SU-DHL-6 (cell line): ENCODE measurements around the gene KCNK3.

Experiments
- EZH2phosphoT487 ChIP-seq: fragments of 200-600 bp; sonication (generic), shearing (Covaris generic); conservative IDR thresholded peaks from 2 replicates; pipeline ENCODE4 v1.6.1; 2018; ENCODE audit warnings: mild to moderate bottlenecking, antibody characterized with exemption, low read length, moderate library complexity, mixed read lengths
- TF ChIP-seq, protein P1 (sequence below): fragments of 200-600 bp; sonication (generic); IDR thresholded peaks from one replicate; pipeline ENCODE4 v1.5.1; 2017; ENCODE audit warnings: antibody characterized with exemption, mild to moderate bottlenecking, low read length, moderate library complexity; ENCODE audit not compliant: insufficient read depth, poor library complexity, severe bottlenecking

DNA sequence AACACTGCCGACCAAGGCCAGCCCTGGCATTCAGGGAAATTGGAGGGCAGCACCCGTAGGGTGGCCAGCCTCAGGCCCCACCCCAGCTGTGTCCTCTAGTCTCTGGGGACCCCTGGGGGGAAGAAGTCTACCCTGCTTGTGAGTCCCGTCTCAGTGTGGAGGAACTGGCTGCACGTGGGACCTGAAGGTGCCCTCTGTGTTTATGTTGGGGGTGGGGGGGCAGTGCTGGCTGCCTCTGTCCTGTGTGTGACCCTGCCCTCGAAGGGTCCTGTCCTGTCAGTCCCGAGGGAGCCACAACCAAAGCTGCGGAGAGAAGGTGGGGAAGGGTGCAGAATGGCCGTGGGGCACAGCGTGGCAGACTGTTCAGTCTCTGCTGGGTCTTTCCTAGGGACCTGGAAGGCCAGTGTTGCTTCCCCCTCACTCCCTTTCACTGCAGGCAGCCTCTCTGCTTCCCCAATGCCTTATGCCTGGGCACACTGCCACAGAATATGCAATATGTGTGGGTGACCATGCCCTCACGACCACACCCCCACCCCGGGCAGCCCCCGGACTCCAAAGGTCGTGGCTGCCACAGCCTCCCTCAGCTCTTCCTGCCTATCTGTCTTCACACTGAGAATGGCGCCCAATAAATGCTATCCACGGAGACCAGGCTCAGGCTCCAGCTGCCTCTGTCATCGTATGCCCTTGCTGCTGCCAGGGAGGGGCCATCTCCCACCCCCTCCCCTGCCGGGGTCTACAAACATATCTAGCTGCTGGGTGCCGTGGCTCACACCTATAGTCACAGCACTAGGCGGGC lies 38.2 kb downstream of the KCNK3 start:
- TF ChIP-seq, protein P1, sequence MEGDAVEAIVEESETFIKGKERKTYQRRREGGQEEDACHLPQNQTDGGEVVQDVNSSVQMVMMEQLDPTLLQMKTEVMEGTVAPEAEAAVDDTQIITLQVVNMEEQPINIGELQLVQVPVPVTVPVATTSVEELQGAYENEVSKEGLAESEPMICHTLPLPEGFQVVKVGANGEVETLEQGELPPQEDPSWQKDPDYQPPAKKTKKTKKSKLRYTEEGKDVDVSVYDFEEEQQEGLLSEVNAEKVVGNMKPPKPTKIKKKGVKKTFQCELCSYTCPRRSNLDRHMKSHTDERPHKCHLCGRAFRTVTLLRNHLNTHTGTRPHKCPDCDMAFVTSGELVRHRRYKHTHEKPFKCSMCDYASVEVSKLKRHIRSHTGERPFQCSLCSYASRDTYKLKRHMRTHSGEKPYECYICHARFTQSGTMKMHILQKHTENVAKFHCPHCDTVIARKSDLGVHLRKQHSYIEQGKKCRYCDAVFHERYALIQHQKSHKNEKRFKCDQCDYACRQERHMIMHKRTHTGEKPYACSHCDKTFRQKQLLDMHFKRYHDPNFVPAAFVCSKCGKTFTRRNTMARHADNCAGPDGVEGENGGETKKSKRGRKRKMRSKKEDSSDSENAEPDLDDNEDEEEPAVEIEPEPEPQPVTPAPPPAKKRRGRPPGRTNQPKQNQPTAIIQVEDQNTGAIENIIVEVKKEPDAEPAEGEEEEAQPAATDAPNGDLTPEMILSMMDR: no peak
- no peak for TF ChIP-seq EZH2phosphoT487
